NCI-H1436 treated with DMSO at 0.1 percent for 48 hours (cell line): Measurements from ENCODE around the gene NDUFV3.
"Not testable (repeated sequence)": the region's sequence is repeated elsewhere in the genome, so short reads cannot be mapped to it uniquely, and the experiment has no call there.

Source experiments
- DNase-seq: peaks from one replicate; lab custom pipeline; 2025; lab: John Stamatoyannopoulos, UW

The NDUFV3 gene

DNA sequence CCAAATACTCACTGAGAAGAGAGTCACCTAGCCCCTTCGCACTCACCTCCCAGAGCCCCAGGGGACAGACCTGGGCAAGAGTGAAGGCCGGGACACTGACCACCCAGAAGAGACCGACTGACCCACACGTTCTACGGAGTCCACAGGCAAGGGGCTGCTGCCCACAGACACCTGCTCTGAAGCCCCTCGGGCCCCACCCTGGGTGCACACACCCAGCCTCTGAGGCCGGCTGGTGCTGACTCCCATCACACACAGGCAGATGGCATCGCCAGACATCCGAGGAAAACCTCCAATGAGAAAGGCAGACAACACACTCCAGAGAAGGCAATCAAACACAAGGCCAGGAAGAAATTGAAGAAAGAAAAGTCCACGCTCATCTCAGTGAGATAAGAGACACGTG, 35.9 kb upstream of the NDUFV3 start:
- no peak for DNase-seq

DNA sequence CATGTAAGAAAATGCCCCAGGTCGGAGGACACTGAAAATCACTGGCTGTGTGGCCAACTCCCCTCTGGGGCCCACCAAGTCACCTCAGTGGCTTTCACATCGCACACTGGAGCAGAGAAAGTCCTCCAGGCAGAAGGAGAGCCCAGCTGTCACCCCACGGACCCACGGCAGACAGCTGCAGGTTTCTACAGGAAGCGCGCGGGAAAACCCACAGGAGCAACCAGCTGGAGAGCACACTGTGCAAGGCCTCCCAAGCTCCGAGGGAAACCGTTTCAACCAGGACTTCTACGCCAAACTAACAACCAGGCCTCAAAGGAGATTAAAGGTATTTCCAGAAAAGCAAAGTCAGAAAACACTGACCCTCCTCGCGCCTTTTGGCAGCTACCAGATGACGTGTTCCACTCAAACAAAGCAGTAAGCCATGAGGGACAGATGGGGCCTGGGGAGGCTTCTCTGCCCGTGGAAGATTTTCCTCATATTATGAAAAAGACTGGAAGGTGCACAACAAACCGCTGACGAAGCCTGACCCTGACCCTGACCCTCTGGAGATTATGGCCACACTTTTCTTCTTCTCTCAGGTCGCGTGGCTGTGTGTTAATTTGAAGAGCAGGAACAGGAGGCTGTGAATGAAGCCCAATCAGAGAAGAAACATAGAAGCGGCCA, 34.8 kb upstream of the NDUFV3 start:
- no peak for DNase-seq

DNA sequence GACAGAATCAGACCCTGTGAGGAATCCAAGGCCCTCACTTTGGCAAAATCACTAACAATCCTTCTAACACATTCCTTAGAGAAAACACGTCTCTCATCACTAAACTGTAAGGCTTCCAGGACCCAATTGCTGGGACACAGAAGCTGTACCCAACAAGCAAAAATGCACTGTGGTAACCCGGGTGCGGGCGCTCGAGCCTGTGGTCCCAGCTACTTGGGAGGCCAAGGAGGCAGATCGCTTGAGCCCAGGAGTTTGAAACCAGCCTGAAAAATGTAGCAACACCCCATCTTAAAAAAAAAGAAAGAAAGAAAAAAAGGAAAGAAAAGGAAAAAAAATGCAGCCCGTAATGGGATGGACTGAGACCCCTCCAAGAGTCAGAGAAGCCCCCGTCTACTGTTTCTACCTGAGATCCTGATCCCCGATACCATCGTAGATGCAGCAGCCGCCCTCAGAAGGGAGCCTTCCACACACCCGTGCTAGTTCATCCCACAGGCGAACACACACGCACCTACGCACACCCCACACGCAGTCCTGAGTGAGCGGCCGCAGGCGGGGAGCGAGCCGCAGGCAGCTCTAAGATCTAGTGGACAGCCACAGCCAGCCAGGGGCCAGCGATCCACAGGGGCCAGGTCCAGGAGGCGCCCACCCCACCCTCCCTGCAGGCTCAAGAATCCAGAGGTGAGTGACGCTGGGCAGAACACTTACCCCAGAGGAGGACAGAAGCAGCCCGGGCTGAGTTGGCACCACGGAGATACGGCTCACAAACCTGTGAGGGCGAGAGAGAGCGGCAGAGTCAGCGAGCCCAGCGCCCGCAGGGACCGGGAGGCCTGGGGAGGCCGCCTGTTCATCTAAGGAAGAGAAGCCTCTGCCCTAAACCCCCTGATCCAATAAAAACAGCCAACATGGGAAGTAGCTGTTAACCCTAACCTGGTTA, 33.9 kb upstream of the NDUFV3 start:
- no peak for DNase-seq

DNA sequence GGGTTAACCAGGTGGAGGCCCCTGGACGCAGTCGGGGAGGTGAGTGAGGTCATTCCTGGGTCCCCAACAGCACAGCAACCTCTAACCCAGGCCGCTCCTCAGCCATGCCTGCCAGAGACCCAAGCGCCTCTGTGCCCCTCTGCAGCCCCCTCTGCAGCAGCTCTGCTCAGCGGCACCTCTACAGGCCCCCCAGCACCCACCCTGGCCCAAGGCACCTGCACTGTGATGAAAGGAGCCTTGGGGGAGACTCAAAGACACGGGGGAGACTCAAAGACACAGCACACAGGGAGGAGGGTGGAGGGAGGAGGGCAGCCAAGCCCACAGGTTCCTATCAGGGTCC, 33.2 kb upstream of the NDUFV3 start:
- no peak for DNase-seq

DNA sequence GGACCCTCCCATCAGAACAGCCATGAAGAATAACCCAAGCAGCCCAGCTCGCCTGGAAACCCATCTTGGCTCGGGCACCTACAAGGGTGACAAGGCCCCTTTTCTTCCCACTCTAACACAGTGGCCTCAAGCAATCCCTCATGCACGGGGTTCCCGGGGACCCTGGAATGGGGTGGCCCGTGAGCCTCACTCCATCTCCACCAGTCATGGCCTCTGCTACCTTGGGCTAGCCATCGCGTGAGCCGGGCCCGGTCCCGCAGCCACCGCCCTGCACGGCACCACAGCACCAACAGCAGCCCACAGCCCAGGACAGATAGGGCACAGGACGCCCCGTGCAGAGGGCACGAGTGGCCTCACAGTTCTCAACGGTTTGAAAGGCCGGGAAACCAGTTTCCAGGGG, 32.8 kb upstream of the NDUFV3 start:
- no peak for DNase-seq

DNA sequence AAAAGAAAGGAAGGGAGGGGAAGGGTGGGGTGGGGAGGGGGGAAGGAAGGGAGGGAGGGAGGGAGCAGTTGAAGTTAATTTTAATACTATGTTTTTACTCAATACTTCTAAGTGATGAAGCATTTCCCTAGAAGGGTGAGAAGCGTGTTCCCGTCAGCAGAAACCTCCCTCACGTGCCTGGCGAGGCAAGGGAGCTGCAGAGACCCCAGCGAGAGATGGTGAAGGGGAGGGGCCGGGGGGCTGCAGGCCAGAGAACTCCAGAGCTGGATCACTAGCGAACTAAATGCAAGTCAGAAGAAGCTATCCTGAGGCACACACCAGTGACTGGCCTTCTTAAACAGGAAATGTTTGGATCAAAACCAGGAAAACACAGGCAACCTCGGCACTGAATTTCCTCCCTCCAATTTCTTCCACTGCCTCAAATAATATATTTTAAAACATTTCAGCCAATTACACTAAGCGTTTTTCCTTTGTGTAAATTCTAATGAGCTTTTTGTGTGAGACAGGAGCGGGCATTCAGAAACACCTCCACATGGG, 31.7 kb upstream of the NDUFV3 start:
- DNase-seq: no peak

DNA sequence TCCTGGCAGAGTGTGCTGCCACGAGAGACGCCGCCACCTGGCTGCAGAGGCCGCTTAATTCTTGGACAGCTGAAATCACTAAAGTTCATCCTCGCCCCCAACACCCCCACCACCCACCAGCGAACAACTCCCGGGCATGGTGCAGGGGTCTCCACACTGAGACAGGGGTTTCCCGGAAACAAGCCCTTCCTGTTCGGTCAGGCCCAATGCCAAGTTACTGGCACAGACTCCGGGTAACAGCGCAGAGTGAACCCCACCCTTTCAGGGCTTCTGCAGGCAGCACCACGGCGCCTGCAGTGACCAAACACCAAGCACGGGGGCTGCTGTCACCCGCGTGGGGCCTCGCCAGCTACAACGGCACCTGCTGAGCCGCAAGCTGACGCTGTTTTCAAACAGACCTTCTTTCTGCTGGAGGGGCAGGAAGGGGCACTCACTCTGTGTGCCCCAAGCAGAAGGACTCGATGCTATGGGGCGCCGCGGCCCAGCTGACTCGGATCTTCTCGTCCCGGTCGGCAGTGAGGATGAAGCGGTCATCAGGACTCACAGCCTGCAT, 31.2 kb upstream of the NDUFV3 start:
- no peak for DNase-seq

DNA sequence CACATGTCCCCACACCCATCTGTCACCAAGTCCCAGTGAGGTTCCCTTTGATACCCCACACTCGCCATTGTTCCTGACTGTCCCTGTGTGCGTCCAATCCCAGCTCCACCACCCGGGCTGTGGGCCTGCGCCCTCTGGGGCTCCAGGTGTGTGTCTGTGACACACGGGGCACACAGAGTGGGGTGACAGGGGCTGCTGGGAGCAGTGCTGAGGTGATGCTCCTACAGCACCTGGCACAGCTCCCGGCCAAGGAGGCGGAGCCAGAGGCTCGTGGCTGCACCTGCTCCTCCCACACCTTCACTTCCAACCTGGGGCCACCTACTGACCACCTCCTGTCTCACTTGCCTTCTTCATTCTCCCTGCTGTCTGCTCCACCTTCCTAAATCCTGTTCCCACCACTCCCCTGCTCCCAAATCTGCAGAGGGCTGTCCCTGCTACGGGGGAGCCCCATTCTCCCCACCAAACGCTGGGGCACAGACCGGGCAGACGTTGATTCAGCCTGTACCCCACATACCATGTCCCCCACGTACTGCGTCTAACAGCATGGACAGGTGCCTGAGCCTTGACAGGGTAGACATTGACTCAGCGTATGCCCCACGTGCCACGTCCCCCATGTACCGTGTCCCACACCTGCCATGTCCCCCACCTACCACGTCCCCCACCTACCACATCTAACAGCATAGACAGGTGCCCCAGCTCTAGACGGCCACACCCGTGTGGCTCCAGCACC, 30.2 kb upstream of the NDUFV3 start:
- DNase-seq: no peak

DNA sequence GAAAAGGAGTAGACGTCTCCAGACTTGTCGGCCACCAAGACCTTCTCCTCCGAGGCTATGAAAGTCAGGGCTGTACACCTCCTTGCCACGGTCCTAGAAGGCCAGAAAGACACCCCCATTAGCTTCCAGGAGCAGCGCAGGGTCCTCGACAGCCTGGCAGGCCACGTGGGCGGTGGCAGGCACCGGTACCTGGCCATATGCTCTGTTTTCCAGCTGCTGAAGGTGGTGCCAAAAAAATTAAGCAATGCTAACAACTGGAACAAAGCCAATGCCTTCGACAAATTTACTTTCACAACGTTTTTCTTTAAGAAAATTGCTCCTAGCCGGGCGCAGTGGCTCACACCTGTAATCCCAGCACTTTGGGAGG, 29.6 kb upstream of the NDUFV3 start:
- DNase-seq: no peak

DNA sequence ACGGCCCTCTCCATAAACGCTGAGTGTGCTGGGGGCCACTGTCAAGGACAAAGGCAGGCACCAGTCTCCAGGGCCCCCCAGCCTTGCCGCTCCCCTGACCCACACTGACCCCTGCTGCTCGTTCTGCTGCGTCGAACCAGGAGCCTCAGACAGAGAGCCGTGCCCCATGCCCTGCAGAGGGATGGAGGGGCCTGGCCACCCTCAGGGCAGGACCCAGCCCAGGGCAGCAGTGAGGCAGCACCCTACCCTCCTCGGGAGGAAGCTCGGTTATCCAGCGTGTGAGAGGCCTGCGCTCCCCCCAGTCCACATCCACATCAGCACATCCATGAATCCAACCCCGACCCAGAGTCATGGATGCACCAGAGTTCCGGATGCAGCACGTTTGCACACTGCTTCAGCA, 28.8 kb upstream of the NDUFV3 start:
- no peak for DNase-seq

DNA sequence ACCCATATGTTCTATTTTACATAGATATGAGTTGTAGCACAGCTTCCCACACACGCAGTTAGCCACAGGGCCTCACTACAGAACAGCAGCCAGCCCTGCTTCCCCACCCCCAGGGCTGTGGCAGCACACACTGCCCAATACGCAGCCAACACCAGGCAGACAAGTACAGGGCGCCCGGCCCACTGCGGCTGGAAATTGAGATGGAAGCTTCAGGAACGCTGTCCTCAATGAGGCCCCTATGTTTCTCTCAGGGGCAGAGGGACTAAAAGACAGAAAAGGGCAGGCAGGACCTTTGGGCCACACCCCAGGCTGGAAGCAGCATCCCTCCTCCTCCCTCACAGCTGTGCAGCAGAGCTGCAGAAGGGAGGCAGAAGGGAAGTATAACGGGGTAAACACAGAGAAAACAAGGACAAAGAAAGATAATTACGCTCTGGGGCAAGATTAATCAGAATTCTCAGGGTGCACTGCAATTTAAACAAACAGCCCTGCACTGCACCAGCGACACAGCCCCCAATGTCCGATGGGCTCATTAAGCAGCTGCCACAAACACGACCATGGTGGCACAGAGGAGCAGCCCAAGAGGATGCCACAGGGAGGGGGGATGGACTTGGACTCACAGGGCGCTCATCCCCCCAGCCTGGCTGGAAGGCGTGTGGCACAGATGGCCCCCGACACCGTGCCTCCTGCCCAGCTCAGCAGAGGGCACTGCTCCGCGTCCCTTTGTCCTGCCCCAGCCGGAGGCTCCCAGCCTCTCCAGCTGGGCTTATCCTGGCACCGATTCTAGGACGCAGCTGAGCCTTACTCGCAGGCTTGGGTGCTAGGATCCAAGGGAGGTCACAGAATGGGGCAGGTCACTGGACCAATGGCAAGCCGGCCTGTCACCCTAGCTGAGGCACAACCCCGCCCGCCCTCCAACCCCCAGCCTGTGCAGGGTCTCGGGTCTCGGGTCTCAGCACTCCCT, 28.0 kb upstream of the NDUFV3 start:
- DNase-seq: no peak

DNA sequence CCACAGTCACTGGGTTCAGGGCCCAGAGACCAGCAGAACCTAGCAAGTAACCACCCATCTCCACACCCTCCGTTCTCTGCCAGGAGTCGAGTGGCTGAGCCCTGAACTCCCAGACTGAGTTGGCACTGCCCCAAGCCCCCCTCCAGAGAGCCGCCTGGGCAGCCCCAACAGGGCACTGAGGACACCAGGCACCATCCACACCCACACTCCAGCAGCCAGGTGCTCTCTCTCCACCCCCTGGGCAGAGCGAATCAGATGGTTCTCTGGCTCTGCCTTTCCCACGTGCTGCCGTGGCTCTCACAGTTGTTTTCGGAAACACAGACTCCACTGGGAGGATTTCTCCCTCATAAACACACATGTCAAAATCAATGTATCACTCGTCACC, 27.3 kb upstream of the NDUFV3 start:
- no peak for DNase-seq

DNA sequence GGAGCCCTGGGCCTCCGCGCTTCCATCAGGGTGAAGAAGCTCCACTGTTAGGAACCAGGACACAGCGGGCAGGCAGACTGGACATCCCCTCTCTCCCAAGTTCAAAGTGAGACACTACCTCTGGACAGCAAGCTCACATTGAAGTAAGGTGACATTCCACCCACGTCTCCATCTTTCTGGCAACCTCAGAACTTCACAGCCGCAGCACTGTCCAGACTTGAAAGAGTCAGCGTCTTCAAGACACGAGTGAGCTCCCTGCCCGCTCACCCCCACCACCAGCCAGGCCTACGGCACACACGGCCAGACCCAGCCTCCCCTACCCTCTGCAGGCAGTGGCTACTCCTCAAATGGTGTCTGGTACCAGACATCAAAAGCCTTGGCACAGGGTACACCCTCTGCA, 24.9 kb upstream of the NDUFV3 start:
- DNase-seq: no peak

DNA sequence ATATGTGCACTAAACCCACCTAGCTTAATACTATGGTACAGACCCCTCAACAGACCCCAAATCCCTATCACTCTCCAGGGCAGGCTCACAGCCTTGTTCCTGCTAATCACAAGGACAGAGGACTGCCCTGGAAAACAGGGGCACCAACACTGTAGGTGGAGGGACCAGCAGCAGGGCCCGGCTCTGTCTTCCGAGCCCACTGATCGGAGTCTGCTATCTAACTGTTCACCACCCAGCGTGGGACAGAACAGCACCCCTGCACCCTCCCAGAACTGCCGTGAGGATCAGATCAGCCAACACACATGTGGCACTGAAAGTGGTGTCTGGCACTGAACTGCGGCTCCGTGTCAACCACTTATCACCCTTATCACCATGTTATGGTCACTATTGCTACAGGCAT, 20.0 kb upstream of the NDUFV3 start:
- no peak for DNase-seq

DNA sequence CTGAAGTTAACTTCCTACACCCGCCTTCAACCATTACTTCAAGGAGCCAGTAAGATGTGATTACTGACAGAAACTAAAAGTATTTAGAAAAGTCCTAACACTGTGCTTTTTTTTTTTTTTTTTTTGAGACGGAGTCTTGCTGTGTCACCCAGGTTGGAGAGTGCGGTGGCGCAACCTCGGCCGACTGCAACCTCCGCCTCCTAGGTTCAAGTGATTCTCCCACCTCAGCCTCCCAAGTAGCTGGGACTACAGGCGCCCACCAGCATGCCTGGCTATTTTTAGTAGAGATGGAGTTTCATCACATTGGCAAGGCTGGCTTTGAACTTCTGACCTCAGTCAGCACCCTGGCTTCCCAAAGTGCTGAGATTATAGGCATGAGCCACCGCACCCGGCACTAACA, 17.3 kb upstream of the NDUFV3 start:
- not testable (repeated sequence) for DNase-seq

DNA sequence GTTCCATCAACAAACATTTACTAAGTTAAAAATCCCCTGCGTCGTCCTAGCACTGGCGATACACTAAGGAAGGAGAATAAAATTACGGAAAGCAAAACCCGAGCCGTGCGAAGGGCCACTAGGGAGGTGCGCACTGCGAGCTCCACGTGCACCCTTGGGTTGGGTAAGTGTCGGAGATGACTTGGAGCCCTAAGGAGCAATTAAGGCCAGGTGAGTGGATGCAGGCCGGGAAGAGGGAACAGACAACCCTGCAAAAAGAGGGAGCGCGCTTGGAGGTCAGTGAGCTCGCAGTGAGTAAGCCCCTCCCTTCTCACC, 14.5 kb upstream of the NDUFV3 start:
- DNase-seq: no peak

DNA sequence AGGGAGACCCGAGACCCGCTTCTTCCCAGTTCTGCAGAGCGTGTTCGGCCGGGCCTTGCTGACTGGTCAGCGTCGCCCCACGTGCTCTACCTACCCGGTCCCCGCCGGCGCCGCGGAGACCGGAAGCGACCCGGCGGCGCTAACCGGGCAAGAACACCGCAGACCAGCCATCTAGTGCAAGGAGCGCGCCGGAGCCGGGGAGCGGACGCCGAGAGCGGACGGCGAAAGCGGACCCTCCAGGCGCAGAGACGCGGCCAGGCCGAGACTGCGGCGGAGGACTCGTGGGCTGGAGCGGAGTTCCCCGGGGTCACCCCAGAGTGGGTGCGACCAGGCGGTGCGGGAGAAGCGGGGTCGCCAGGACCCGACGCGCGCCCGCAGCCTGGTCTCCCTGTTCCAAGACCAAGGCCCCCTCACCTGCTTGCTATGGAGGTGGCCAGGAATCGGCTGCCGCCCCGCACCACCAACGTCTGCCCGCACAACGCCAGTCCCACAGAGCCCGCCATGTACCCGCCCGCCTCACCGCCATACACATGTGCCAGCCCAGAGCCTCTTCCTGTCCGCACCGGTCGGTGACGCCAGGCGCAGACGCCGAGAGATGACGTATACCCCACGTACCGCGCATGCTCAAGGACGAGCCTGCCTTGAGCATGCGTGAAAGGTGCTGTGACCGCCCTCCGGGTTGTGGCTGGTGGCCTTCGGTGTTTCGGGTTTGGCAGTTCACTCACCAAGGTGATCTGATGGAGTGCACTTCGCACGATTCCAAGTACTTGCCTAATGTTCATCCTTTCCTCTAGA, 13.9 kb upstream of the NDUFV3 start, which contains the start of gene WDR4:
Gene WDR4 (minus strand): TSS at position 547 of the 795 bp plus-strand sequence. CDS start 44 bp downstream, at position 503.
- DNase-seq: peak; percentile 69

DNA sequence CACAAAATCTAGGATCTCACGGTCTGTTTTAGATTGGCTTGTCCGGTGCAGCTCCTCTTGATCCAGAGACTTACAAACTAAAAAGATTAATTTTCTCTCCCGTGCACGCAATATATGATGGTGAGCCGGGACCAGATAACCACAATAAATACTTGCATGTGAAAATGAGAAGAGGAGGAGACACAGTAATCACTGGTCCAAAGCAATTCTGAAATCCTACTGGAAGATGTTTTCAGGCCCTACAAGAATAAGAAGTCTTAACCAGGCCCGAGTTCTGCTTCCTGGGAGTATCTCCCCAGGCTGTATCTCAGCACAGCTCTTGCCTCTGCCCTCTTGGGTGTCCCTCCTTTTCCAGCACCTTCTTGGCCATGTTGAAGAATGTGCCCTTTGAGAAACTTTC, 12.8 kb upstream of the NDUFV3 start:
- no peak for DNase-seq

DNA sequence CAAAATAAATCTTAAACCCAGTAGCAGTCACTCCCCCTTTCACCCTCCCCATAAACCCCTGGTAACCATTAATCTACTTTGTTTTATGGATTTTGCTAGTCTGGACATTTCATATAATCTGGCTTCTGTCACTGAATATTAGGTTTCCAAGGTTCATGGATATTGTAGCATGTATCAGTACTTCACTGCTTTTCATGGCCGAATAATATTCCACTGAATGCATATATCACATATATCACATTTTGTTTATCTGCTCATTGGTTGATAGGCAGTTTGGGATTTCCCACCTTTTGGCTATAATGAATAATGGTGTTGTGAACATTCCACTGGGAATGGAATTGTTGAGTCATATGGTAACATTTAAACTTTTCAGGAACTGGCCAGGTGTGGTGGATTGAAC, 9.2 kb upstream of the NDUFV3 start:
- DNase-seq: no peak

DNA sequence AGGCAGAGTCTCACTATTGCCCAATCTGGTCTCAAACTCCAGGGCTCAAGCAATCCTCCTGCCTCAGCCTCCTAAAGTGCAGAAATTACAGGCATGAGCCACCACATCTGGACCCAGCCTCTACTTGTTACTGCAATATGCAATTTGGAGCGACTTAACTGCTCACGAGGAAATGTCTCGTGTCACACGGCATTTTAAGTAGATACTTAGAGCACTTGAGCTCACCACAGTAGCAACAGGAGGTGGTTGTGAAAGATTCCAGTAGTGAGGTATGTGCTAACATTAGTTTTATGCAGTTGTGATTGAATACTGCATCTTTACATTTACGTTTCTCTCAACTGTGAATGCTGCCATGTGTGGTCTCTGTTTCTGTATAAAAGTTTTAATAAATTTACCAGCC, 5.8 kb upstream of the NDUFV3 start:
- no peak for DNase-seq

DNA sequence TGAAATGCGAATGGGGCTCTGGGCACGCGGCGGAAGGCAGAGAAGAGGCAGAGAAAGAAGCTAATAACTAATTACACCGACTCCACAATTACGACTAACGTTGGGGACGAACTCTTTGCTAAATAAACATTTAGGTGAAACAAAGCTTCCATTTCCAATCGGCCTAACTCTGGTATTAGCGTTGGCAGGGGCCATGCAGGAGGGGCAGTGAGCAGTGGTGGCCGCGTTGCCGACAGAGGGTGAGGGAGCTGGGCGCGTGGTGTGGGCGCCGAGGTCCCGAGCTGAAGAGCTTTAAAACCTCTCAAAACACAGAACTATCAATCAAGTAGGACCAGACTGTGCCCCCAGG, 553 bp upstream of the NDUFV3 start:
- no peak for DNase-seq
